H9 (cell line): Measurements from ENCODE around the gene TRIM61. TPM values are rescaled to one million over a fixed set of nuclear protein-coding genes. Genes with fewer than 3 reads are reported as not detected.

ENCODE experiments used
- DNase-seq: peaks from one replicate; pipeline ENCODE4 v3.0.0-alpha.2; 2017
- H2AFZ ChIP-seq: one replicate; pipeline ENCODE4 v1.6.1; 2013; ENCODE audit warnings: mild to moderate bottlenecking, low read length, control low read depth, moderate library complexity
- H2AK5ac ChIP-seq: 2 replicates; pipeline ENCODE4 v1.6.1; 2013; ENCODE audit warnings: low read length, control low read depth, mixed read lengths; ENCODE audit not compliant: insufficient read length
- H2BK120ac ChIP-seq: one replicate; pipeline ENCODE4 v1.6.1; 2013; ENCODE audit warnings: low read depth, mild to moderate bottlenecking, low read length, control low read depth, inconsistent platforms; ENCODE audit not compliant: poor library complexity, severe bottlenecking
- H2BK12ac ChIP-seq: 2 replicates; pipeline ENCODE4 v1.6.1; 2013; ENCODE audit warnings: low read length, control low read depth, mixed read lengths, low read depth; ENCODE audit not compliant: insufficient read length
- H2BK15ac ChIP-seq: 2 replicates; pipeline ENCODE4 v1.6.1; 2013; ENCODE audit warnings: low read depth, low read length, control low read depth
- H2BK20ac ChIP-seq: one replicate; pipeline ENCODE4 v1.6.1; 2013; ENCODE audit warnings: low read depth, mild to moderate bottlenecking, low read length, control low read depth, inconsistent platforms; ENCODE audit not compliant: poor library complexity, severe bottlenecking
- H2BK5ac ChIP-seq: 2 replicates; pipeline ENCODE4 v1.6.1; 2013; ENCODE audit warnings: low read length, control low read depth, mixed read lengths; ENCODE audit not compliant: insufficient read length
- H3K14ac ChIP-seq: 2 replicates; pipeline ENCODE4 v1.6.1; 2013; ENCODE audit warnings: low read length, control low read depth; ENCODE audit not compliant: insufficient read depth
- H3K18ac ChIP-seq: 2 replicates; pipeline ENCODE4 v1.6.1; 2013; ENCODE audit warnings: low read depth, mild to moderate bottlenecking, mixed read lengths, low read length, control low read depth; ENCODE audit not compliant: insufficient read length
- H3K23ac ChIP-seq: 2 replicates; pipeline ENCODE4 v1.6.1; 2013; ENCODE audit warnings: low read length, control low read depth, mixed read lengths, low read depth; ENCODE audit not compliant: insufficient read length
- H3K23me2 ChIP-seq: 2 replicates; pipeline ENCODE4 v1.6.1; 2013; ENCODE audit warnings: low read depth, mild to moderate bottlenecking, mixed read lengths, low read length, control low read depth; ENCODE audit not compliant: insufficient read length, poor library complexity, severe bottlenecking
- H3K27ac ChIP-seq: 2 replicates; pipeline ENCODE4 v1.5.1; 2013; ENCODE audit warnings: low read length, control low read depth, mixed read lengths, low read depth; ENCODE audit not compliant: insufficient read length
- H3K27me3 ChIP-seq: 2 replicates; pipeline ENCODE4 v1.6.1; 2013; ENCODE audit warnings: low read length, control low read depth, inconsistent platforms; ENCODE audit not compliant: insufficient read depth
- H3K4ac ChIP-seq: 2 replicates; pipeline ENCODE4 v1.6.1; 2013; ENCODE audit warnings: low read depth, mild to moderate bottlenecking, control low read depth, inconsistent platforms, low read length, moderate library complexity
- H3K4me1 ChIP-seq: 2 replicates; pipeline ENCODE4 v1.6.1; 2013; ENCODE audit warnings: low read length, control low read depth, inconsistent platforms; ENCODE audit not compliant: insufficient read depth
- H3K4me2 ChIP-seq: 2 replicates; pipeline ENCODE4 v1.6.1; 2013; ENCODE audit warnings: low read length, control low read depth, mixed read lengths; ENCODE audit not compliant: insufficient read length, insufficient read depth
- H3K56ac ChIP-seq: 2 replicates; pipeline ENCODE4 v1.6.1; 2013; ENCODE audit warnings: low read depth, mild to moderate bottlenecking, mixed read lengths, low read length, control low read depth; ENCODE audit not compliant: insufficient read length
- H3K79me1 ChIP-seq: 2 replicates; pipeline ENCODE4 v1.6.1; 2013; ENCODE audit warnings: low read depth, mild to moderate bottlenecking, moderate library complexity, low read length, control low read depth, inconsistent platforms; ENCODE audit not compliant: insufficient read depth, poor library complexity, severe bottlenecking
- H3K79me2 ChIP-seq: 2 replicates; pipeline ENCODE4 v1.6.1; 2013; ENCODE audit warnings: low read length, control low read depth, inconsistent platforms; ENCODE audit not compliant: insufficient read depth
- H3K9ac ChIP-seq: 2 replicates; pipeline ENCODE4 v1.6.1; 2013; ENCODE audit warnings: low read length, control low read depth, mixed read lengths; ENCODE audit not compliant: insufficient read length; ENCODE audit errors: extremely low read depth
- H3K9me3 ChIP-seq: one replicate; pipeline ENCODE4 v1.6.1; 2013; ENCODE audit warnings: low read depth, low read length, inconsistent platforms; ENCODE audit not compliant: control insufficient read depth
- H3T11ph ChIP-seq: one replicate; pipeline ENCODE4 v1.6.1; 2013; ENCODE audit warnings: mild to moderate bottlenecking, low read length, control low read depth, inconsistent platforms
- H4K20me1 ChIP-seq: one replicate; pipeline ENCODE4 v1.6.1; 2013; ENCODE audit not compliant: control insufficient read depth, insufficient read length, insufficient read depth
- H4K5ac ChIP-seq: 2 replicates; pipeline ENCODE4 v1.6.1; 2013; ENCODE audit warnings: low read depth, mild to moderate bottlenecking, mixed read lengths, low read length, control low read depth; ENCODE audit not compliant: insufficient read length
- H4K8ac ChIP-seq: replicated peaks from 2 replicates; pipeline ENCODE4 v1.6.1; 2013; ENCODE audit warnings: low read length, control low read depth, mixed read lengths, low read depth; ENCODE audit not compliant: insufficient read length
- H4K91ac ChIP-seq: 2 replicates; pipeline ENCODE4 v1.6.1; 2013; ENCODE audit warnings: low read depth, mild to moderate bottlenecking, moderate library complexity, mixed read lengths, low read length, control low read depth; ENCODE audit not compliant: insufficient read length
- H3K27ac Mint-ChIP-seq, 3 experiments: 2 replicates in 2 of 3; 3 replicates in 1 of 3; pipeline ENCODE4 v1.8.0; 2020 to 2021; ENCODE audit warnings: mixed read lengths in 3 of 3, mild to moderate bottlenecking in 1 of 3, moderate library complexity in 1 of 3
- H3K27me3 Mint-ChIP-seq: 2 replicates; pipeline ENCODE4 v1.8.0; 2021; ENCODE audit warnings: low read depth, mild to moderate bottlenecking, moderate library complexity, mixed read lengths
- H3K36me3 Mint-ChIP-seq, 3 experiments: 2 replicates in 2 of 3; 3 replicates in 1 of 3; pipeline ENCODE4 v1.8.0; 2020 to 2021; ENCODE audit warnings: low read depth in 3 of 3, mixed read lengths in 3 of 3; ENCODE audit not compliant: insufficient read depth in 1 of 3
- H3K4me1 Mint-ChIP-seq, 2 experiments: 2 replicates each; pipeline ENCODE4 v1.8.0; 2020; ENCODE audit warnings: mixed read lengths in 2 of 2
- H3K4me3 Mint-ChIP-seq, 2 experiments: 2 replicates in 1 of 2; 3 replicates in 1 of 2; pipeline ENCODE4 v1.8.0; 2020 to 2021; ENCODE audit warnings: mild to moderate bottlenecking in 2 of 2, mixed read lengths in 2 of 2, moderate library complexity in 1 of 2
- H3K9me3 Mint-ChIP-seq, 2 experiments: 2 replicates in 1 of 2; 3 replicates in 1 of 2; pipeline ENCODE4 v1.8.0; 2020; ENCODE audit warnings: mild to moderate bottlenecking in 2 of 2, mixed read lengths in 2 of 2, moderate library complexity in 1 of 2
- WGBS: extraction: QIAGEN DNeasy Blood & Tissue Kit; methylation state at CpG from one replicate; pipeline ENCODE4 v1.1.7; 2013; ENCODE audit warnings: missing lambda C conversion rate, low lambda C conversion rate, mixed read lengths; ENCODE audit not compliant: insufficient read length; ENCODE audit errors: extremely low coverage; 5-methylcytosine and 5-hydroxymethylcytosine counted together
- total RNA-seq: library from RNA; stranded (reverse); gene quantifications from 2 replicates; pipeline ENCODE4 v1.2.1, GENCODE V29; 2021
- TF ChIP-seq, protein P1 (sequence below): fragments of 200-600 bp; sonication (generic); conservative IDR thresholded peaks from 3 replicates; pipeline ENCODE4 v1.8.0; 2021; ENCODE audit warnings: antibody characterized with exemption, mild to moderate bottlenecking

Gene TRIM61
- total RNA-seq, 1 experiment from 2014 or later, result 0.52 TPM

DNA sequence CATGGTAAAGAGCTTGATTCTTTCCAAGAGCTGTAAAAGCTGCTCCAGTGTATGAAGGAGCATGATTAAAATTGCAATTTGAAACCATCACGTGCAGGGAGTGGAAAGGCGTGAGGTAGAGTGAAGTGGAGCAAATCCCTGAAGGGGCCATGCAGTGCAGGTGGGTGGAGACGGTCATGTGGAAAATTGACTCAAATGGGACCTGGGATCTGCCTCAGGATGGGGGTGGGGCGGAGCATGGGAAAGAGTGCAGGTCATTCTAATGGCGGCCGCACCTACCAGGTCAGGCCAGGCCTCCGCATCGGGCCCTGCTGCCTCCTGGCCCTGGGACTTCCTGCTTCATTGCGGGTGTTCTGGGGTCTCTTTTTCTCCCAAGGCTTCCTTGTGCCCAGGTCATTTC is 29.0 kb upstream of the TRIM61 start:
- Histone ChIP-seq H3K4me1 (no peaks in the 10 kb centered on the region), H3K9me3 (no peaks in the 10 kb centered on the region), H2AK5ac (no peak overlapping the region), H4K8ac (no peak overlapping the region), H3K18ac (no peak overlapping the region), H2BK120ac (no peak overlapping the region), H3K27ac (no peak overlapping the region), H3K27me3 (no peaks in the 10 kb centered on the region), H3T11ph (no peak overlapping the region), H3K56ac (no peak overlapping the region), H3K9ac (no peak overlapping the region), H2BK12ac (no peak overlapping the region), H3K79me2 (no peaks in the 10 kb centered on the region), H3K23me2 (peaks cover 3% of the 10 kb centered on the region), H3K4ac (no peak overlapping the region), H2BK15ac (no peak overlapping the region), H4K20me1 (no peaks in the 10 kb centered on the region), H2AFZ (no peak overlapping the region), H4K91ac (no peak overlapping the region), H3K14ac (no peak overlapping the region; the same call in 1 of the 2 replicates), H3K79me1 (no peaks in the 10 kb centered on the region), H3K4me2 (no peak overlapping the region), H2BK5ac (no peak overlapping the region), H3K23ac (no peak overlapping the region), H2BK20ac (no peak overlapping the region), H4K5ac (no peak overlapping the region)
- Mint-ChIP-seq H3K4me3 (no peak overlapping the region), H3K36me3 (no peaks in the 10 kb centered on the region), H3K27ac (no peak overlapping the region), H3K27me3 (peaks cover 4% of the 10 kb centered on the region; the same call in 1 of the 2 replicates), H3K4me1 (peaks cover 21 to 24% of the 10 kb centered on the region in 2 experiments), H3K9me3 (no peaks in the 10 kb centered on the region)
- no peak for DNase-seq
- TF ChIP-seq, protein P1, sequence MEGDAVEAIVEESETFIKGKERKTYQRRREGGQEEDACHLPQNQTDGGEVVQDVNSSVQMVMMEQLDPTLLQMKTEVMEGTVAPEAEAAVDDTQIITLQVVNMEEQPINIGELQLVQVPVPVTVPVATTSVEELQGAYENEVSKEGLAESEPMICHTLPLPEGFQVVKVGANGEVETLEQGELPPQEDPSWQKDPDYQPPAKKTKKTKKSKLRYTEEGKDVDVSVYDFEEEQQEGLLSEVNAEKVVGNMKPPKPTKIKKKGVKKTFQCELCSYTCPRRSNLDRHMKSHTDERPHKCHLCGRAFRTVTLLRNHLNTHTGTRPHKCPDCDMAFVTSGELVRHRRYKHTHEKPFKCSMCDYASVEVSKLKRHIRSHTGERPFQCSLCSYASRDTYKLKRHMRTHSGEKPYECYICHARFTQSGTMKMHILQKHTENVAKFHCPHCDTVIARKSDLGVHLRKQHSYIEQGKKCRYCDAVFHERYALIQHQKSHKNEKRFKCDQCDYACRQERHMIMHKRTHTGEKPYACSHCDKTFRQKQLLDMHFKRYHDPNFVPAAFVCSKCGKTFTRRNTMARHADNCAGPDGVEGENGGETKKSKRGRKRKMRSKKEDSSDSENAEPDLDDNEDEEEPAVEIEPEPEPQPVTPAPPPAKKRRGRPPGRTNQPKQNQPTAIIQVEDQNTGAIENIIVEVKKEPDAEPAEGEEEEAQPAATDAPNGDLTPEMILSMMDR, result no peak
- WGBS, result no CpG with 5 or more reads among the region's 9 CpGs
